Left renal pelvis (tissue), 4 donors: ENCODE data around the gene MYH3. TPM values are rescaled to one million over a fixed set of nuclear protein-coding genes. Genes with fewer than 3 reads are reported as not detected.

Experiments used
- DNase-seq, 4 donors: peaks; one replicate each; pipeline ENCODE4 v3.0.0-alpha.2; 2013; ENCODE audit warnings: low read depth in 4 of 4, low spot score in 3 of 4
- polyA plus RNA-seq, 4 donors: library from polyadenylated mRNA; unstranded; fragments of 120-200 nt; gene quantifications; one replicate each; pipeline ENCODE4 v1.2.1, GENCODE V29; 2013; ENCODE audit not compliant: insufficient read length in 4 of 4

MYH3 gene
- polyA plus RNA-seq, 4 donors: 1.9 to 5.8 (median 2.4) TPM

DNA sequence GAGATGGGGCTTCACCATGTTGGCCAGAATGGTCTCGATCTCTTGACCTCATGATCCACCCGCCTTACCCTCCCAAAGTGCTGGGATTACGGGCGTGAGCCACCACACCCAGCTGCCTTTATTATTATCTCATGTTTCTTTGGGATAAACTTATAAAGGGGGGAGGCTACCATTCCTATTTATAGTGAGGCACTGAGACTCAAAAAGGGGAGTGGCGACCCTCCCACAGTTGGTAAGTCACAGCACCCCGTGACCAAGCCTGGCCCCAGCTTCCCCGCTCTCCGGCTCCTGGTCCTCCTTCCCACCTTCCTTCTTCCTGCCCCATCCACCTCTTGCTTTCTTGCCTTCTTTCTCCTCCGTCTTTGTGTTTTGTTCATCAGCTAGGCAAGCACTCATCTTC, 5.2 kb downstream of the MYH3 start:
- no peak for DNase-seq

DNA sequence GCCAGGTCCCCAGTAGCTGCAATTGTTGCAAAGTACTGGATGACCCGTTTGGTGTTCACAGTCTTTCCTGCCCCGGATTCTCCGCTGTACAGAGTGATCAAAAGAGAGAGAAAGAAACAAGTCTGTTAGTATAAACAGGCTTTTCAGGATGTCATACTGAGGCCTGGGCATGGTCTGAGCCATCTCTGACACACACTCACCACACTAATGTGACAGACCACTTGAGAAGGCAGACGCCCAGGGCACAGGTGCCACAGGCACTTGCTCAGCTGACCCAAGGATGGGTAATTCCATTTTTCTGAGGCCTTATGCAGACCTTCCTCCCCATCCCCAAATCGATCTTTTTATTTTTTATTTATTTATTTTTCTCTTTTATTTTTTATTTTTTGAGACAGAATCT, 7.5 kb downstream of the MYH3 start:
- no peak for DNase-seq

DNA sequence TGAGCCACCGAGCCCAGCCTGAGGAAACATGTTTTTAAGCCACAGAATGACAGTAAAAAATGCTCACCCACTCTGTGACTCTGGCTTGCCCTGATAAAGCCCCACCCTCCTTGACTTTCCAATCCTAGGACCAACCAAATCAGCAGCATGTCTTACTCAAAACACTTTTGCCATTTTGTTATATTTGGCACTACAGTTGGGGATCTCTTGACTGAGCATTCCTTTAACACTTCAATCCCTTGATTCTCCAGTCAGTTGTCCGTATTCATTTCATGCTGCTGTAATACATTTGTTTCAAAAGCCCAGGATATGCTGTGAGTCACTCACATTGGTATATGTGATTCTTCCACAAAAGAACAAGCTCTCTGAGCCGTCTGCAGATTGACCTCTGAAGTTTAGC, 8.2 kb downstream of the MYH3 start:
- DNase-seq: no peak

DNA sequence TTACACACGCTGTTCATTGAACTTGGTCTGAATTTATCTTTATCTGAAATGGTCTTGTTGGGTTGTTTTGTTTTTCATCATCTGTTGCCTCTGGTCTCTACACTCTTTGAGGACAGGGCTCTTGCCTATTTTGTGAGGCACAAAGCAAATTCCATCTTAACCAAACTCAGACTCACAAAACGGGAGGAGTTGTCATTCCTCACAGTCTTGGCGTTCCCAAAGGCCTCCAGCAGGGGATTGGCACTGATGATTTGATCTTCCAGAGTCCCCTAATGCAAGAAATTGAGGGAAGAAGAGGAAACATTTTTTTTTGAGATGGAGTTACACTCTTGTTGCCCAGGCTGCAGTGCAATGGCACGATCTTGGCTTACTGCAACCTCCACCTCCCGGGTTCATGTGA, 8.7 kb downstream of the MYH3 start:
- DNase-seq: no peak

DNA sequence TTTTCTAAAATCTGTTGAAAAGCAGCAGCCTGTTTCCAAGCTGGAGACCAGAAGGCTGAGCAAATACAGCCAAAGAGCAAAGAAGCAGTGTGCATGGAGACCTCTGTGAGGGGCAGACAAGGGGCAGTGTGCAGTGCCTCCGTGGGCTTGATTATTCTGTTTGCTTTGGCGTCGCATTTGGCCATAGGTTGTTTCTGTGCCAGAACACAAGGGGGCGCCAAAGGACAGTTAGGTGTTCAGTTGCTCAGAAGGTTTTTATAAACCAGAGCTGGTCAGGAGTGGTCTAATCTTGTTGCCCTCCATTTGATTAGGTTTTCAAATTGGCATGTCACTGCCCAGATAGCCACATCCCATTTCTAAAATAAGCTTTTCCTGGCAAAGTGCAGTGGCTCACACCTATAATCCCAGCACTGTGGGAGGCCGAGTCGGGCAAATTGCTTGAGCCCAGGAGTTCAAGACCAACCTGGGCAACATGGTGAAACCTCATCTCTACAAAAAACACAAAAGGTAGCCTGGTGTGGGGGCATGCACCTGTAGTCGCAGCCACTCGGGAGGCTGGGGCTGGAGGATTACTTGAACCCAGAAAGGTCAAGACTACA, 10.6 kb downstream of the MYH3 start:
- peak; percentile 43 to 52 (median 50) for DNase-seq

DNA sequence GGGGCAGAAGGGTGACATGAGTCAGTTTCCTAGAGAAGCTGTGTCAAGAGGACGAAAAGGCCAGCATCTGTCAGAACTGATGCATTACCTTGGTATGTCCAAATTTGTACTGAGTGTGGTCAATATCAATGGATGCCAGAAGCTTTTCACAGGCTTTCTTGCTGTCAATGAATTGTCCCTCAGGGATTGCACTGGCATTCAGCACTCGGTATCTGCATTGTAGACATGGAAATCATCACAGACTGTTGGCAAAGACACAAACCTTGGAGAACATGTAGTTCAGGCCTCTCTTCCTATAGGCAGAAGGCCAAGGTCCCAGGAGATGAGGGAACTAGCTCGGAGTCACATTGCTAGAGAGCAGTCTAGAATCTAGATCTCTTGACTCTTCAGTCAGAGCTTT, 16.6 kb downstream of the MYH3 start:
- no peak for DNase-seq

DNA sequence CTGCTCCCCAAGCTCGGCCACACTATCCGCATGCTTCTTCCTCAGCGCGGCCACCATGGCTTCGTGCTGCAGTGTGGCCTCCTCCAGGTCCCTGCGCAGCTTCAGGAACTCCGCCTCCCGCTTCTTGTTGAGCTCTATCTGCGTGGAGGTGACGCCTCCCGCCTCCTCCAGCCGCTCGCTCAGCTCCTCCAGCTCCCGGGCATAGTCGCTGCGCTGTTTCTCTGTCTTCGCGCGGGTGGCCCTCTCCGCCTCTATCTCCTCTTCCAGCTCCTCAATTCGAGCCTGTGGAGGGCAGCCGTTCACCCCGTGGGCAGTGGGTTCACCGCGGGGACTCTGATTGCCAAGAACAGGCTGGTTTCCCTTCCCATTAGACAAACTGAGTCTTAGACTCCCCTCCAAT, 19.0 kb downstream of the MYH3 start:
- DNase-seq: no peak

DNA sequence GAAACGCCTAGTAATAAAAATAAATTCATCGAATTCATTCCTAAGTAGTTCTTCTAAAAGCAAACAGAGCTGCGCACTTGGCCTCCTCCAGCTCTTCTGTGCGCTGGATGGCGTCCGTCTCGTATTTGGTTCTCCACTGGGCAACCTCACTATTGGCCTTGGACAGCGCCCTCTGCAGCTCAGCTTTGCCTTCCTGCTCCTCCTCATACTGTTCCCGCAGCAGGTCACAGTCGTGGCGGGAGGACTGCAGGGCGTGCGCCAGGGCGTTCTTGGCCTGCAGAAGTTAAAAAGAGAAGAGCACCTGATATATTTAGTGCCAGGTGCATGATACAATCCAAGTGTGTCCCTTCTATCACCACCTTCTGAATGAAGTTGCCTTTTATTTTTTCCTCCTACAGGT, 21.8 kb downstream of the MYH3 start:
- no peak for DNase-seq

DNA sequence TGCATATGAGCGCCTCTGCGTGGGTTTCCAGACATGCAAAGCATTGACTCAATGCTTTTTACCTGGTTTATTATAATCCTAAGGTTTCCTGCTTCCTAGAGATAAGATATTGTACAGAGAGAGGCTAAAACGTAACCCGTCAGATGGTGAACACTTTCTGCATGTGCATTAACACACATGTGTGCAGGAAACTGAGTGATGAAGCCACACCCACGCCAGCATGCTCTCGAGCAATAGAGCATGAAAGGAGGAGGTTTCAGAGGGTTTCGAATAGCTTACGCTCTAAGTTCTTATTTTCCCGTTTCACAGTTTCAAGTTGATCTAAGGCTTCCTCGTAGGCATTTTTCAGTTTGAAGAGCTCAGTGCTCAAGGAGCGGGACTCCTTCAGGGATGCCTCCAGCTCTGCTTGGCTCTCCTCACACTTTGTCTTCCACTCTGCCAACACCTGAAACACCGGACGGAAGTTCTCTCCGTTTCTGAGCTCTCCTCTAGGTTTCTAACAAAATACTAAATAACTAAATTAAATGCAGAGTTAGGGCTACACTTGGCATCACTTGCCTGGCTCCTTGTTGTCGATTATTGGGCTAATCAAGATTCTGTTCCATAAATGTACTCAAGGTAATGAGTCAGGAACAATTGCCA, 23.2 kb downstream of the MYH3 start:
- DNase-seq: no peak

DNA sequence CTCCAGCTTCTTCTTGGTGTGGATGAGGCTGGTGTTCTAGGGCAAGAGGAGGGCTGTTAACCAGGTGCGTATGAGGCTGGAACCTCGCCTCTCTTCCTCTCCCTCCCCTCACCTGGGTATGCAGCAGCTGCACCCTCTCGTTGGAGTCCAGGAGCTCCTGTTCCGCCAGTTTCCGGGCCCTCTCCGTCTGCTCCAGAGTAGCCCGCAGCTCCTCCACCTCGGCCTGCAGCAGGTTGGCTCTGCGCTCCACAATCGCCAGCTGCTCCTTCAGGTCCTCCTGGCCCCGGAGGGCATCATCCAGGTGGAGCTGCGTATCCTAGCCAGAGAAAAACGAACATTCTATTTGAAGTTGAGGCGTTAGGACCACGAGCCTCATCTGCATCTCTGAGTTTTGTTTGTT, 25.4 kb downstream of the MYH3 start:
- no peak for DNase-seq

DNA sequence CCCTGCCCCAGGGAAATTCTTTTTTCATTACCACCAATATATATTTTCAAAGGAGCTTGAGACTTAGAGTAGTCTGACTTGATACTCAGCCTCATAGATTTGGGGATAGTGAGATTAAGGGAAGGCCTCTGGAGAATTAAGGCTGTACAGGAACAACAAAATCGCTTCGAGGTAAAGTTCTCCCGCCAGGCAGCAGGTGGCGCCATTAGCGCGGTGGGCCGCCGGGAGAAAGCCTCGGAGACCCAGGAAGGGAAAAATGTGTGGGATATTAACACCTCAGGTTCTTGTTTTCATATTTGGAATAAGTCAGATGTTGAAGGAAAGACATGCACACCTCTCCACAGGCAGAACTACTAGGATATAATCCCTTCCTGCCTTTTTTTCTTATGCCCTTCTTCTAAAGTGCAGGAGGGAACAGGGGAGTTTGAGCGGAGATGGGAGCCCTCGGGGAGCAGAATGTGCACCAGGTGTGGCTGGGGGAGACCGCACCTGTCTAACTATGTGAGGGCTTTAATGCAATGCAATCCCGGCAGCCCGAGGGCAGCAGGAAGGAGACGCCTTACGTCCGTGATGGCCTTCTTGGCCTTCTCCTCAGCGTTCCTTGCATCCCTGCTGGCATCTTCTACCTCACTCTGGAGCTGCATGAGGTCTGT, 25.9 kb downstream of the MYH3 start:
- DNase-seq: no peak

DNA sequence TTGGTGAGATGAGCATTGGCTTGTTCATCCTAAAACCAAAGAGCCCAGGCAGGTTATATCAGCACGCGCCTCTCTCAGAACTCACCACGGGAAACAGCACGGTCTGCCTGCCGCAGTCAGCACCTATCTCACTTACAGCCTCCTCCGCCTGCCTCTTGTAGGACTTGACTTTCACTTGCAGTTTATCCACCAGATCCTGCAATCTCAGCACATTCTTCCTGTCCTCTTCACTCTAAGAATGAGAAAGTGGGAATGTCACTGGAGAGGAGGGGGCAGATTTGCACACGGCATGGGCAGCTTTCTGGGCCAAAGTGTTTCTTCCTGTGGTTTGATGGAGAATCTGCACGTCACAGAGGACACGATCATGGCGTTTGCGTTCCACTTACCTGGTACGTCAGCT, 27.4 kb downstream of the MYH3 start:
- no peak for DNase-seq

DNA sequence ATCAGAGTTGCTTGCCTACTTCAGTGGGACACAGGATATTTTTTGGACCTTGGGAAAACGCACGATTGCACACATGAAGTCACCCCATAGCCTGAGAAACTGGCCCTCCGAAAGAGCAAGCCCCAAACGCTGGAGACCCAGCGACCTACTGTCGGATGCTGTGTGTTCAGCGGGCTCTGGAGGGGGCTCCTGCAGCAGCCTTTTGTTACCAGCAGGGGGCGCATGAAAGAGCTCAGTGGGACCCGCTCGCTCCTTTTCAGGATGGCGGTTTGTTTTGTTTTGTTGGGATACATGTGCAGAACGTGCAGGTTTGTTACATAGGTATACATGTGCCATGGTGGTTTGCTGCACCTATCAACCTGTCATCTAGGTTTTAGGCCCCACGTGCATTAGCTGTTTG, 28.4 kb downstream of the MYH3 start:
- DNase-seq: no peak

DNA sequence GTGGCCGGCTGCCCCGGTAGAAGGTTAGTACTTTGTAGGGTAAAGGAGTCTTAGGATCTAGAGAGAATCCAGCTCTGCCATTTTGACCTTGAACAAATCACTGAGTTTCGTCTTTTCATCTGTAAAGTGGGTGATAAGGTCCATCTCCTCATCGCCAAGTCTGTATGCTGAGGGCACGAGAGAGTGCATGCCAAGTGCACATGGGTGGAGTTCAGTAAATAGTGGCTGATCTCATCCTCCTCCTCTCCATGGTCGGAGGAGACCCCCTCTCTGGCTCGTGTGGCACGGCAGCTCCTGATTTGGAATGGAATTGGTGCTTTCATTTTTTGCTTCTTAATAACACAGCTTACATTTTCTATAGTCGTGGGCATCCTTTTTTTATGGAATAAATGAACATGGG, 30.7 kb downstream of the MYH3 start:
- no peak for DNase-seq

DNA sequence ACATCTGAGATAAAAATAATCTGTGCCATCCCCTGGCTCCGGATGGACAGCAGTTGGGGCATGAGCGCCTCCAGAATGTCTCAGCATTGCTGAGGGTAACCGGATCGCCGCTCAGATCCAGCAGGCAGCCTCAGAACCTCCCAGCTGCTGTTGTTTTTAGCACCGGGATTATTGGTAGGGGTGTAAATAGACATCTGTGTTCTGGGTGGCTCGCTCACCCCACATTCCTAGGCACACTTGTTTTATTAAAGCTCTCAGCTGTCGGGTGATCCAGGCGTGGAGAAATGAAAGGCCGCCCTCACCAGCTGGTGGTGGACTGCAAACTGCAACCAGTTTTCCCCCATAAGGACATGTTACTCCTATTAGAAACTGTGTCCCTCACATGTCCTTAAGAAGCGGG, 32.1 kb downstream of the MYH3 start:
- DNase-seq: no peak

DNA sequence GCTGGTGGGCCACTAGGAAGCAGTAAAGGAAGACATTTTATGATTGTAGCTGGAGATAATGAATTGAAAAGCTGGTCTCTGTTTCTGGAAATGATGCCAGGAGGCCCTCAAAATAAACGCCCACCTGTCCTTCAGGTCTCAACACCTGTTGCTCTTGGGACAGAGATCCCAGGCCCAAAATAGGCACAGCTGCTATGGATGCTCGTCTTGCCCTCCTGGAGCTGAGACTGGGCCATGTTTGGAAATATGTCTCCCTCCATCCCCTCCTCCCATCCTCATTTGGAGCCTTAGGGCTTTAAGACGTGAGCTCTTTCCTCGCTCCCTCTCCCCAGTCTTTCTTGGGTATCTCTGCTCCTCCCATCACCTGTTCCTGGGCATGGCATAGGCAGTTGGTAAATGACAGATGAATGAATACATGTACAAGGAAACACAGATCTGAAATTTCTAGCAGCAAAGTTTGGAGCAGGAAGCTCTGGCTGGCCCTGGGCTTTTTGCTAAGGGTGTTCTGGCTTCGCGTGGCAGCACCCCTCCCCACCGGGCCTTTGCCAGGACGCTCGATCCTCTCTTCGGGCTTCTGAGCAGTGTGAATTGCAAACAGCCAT, 33.3 kb downstream of the MYH3 start:
- DNase-seq: no peak

DNA sequence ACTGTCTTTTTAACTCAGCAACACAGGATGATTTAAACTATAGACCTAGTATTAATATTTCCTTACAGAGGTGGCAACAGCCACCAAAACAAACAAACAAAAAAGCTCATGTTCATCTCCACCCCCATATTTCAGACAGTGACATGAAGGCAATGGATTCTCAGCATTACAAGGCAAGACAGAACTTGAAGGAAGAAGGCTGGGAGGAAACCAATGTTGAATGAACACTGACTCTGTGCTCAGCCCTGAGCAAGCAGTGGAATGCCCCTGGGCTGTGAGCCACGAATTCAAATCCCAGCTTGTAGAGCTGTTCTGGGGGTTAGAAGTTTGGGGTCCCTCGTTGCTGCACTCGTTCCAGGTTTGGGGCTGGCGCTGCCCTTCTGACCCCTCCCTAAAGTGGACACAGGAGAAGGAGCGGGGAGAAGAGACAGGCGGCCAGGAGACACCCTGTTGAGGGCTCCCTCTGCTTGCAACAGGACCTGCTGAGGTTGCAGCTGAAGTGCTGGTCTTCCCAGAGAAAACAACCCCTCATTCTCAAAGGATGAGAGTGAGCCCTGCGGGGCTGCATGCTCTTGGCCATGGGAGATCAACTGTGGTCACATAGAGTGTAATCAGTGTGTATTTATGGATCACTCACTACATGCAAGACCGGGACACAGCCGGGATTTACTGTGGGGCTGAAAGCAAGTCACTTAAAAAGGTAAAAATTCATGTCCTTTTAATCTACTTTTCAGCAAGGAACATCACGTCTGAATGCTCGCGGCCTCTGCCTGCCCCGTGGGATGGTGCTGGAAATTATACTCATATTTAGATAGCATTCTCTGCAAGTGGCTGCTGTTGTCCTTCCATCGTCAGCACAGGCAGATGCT, 34.3 kb downstream of the MYH3 start:
- DNase-seq: no peak

DNA sequence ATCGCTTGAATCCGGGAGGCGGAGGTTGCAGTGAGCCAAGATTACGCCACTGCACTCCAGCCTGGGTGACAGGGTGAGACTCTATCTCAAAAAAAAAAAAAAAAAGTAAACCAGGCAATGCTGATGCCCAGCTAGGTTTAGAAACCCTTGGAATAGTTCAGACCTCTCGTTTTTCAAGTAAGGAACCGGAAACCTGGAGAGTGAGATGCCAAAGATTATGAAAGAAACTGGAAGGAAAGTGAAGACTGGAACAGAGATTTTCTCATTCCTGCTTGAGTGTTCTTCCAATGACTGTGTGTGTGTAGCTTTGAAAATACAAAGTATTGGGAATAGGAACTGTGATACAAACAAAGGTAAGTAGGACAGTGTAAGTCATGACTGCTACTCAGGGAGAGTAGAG, 35.7 kb downstream of the MYH3 start:
- DNase-seq: no peak

DNA sequence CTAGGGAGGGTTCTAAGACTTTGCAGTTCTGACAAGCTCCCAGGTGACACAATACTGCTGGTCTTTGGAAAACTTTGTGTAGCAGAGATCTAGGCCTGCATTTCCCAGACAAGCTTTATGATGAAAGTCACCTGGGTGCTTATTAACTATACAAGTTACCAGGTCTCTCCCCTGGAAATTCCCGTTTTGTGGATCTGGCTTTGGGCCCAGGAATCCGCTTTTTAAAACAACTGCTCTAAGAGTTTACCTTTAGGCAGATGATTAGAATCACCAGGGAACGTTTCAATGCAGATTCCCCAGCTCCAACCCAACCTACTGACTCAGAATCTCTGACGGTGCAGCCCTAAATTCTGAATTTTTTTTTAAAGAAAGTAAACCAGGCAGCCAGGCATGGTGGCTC, 36.3 kb downstream of the MYH3 start:
- no peak for DNase-seq

DNA sequence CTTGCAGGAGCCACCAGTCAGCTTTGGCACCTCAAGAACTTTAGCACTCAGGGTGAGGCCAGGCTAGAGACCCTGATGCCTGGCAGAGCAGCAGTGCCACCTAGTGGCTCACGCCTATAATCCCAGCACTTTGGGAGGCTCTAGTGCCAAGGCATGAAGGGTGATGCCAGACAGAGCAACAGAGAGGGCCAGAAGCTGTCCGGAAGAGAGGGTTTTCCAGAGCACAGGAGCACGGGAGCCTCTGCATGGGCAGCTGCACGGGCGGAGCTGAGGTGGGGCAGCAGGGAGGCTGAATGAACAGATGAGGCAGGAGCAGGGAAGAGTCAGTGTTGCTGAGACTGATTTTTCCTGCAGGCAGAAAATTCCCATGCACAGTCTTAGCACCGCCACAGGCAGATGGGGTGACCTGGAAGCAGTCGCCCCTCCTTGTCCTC, 38.9 kb downstream of the MYH3 start:
- peak in 2 of 4 donors; percentile 31 to 42 for DNase-seq

DNA sequence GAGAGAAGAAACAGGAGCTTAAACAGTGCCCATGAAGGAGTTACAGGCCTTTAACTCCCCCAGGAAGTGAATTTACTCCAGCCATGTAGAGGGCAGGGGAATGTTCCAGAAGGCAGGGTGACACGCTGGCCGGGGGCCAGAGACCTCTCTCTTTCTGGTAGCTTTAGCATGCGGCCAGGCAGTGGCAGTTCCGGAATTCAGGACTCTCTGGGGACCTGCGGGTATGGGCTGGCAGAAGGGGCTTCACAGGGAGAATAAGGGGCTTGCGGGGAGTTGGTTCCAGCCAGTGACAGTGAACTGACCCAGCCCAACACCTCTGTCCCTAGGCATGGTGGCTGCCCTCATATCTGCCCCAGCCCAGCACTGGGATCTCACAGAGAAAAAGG, 40.0 kb downstream of the MYH3 start:
- DNase-seq: no peak
